Testis (tissue), 2 donors: ENCODE measurements around the gene FMOD.

Experiments
- POLR2A ChIP-seq: fragments of 450-650 bp; IDR thresholded peaks from one replicate; pipeline ENCODE4 v1.6.1; 2017; ENCODE audit warnings: antibody characterized with exemption, mild to moderate bottlenecking, moderate library complexity
- TF ChIP-seq, protein P1 (sequence below), 3 experiments: fragments of 450-650 bp in 2 of 3; fragments of 200-600 bp in 1 of 3; sonication (generic) in 1 of 3; IDR thresholded peaks; one replicate each; pipeline ENCODE4 v1.5.1; 2016 to 2019; ENCODE audit warnings: antibody characterized with exemption in 3 of 3, mild to moderate bottlenecking in 2 of 3, moderate library complexity in 1 of 3

DNA sequence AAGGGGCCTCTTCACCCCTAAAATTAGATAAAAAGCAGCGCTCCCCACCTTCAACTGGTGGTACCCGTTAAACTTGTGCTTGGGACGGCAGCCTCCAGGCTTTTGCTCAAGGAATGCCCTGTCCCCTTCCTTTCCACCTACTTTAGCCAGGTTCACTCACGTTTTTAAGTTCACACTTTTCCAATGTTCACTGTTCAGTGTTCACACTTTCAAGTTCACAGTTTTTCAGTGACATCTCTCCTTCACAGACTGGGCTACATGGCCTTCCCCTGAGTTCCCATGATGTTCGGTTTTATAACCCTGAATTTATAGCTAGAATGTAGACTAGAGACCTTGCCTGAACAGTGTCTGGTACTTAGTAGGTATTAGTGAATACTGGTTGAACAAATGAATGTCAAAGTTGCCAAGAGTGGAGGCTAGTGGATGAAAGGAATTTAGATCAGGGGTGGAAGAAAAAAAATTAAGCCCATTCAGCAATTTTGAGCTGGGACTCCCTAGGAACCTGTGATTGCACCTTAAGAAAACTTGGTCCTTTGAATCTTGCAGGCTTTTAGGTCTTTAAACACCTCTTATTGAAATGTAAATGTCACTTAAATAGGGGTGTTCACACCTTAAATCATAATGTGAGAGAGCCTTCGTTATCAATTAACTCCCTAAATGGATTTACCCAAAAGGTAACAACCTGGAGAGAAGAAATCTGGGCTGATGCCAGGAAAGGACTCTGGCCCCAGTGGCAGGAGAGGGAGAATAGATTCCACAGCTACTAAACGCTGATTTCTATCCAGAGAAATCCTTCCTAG is 33.3 kb downstream of the FMOD start:
- TF ChIP-seq, protein P1, sequence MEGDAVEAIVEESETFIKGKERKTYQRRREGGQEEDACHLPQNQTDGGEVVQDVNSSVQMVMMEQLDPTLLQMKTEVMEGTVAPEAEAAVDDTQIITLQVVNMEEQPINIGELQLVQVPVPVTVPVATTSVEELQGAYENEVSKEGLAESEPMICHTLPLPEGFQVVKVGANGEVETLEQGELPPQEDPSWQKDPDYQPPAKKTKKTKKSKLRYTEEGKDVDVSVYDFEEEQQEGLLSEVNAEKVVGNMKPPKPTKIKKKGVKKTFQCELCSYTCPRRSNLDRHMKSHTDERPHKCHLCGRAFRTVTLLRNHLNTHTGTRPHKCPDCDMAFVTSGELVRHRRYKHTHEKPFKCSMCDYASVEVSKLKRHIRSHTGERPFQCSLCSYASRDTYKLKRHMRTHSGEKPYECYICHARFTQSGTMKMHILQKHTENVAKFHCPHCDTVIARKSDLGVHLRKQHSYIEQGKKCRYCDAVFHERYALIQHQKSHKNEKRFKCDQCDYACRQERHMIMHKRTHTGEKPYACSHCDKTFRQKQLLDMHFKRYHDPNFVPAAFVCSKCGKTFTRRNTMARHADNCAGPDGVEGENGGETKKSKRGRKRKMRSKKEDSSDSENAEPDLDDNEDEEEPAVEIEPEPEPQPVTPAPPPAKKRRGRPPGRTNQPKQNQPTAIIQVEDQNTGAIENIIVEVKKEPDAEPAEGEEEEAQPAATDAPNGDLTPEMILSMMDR (IDR thresholded peaks at IDR 0.05) = no peak
- TF ChIP-seq POLR2A = no peak
